ENCODE data around the gene CTRB1.

DNA sequence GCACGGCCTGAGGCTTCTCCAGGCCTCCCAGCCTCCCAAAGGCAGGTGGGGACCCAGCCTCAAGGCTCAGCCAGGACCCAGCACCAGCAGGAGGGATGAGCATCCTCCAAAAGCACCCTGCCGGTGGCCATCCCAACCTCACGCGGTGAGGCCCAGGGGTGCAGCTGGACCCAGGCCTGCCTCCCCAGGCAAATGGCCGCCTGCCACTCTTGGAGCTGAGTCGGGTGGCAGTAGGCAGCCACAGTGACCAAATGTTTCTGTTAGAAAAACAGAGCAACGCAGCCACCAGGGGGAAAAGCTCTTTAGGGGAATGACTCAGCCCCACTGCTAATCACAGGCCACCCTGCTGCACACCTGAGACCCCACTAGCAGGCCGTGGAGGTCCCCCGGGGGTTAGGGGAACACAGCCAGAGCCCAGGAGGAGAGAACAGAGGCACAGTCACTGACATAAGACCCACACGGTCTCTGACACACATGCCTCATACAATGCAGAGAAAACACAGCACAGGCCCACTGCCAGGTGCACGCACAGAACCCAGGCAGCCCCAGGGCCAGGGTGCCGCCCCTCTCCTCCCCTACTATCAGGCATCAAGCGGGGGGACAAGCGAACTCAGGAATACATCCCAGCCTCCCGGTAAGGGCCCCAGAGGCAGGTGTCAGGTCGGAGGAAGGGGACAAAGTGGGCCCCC, 20.2 kb downstream of the CTRB1 start:
- TF ChIP-seq, protein P1, sequence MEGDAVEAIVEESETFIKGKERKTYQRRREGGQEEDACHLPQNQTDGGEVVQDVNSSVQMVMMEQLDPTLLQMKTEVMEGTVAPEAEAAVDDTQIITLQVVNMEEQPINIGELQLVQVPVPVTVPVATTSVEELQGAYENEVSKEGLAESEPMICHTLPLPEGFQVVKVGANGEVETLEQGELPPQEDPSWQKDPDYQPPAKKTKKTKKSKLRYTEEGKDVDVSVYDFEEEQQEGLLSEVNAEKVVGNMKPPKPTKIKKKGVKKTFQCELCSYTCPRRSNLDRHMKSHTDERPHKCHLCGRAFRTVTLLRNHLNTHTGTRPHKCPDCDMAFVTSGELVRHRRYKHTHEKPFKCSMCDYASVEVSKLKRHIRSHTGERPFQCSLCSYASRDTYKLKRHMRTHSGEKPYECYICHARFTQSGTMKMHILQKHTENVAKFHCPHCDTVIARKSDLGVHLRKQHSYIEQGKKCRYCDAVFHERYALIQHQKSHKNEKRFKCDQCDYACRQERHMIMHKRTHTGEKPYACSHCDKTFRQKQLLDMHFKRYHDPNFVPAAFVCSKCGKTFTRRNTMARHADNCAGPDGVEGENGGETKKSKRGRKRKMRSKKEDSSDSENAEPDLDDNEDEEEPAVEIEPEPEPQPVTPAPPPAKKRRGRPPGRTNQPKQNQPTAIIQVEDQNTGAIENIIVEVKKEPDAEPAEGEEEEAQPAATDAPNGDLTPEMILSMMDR (IDR thresholded peaks at IDR 0.05) = peak in 2 of 6 experiments; percentile 16 to 43
- TF ChIP-seq POLR2AphosphoS5 (IDR thresholded peaks at IDR 0.05) = no peak

Data from upper lobe of left lung (tissue), 4 donors.